D721Med (cell line): Measurements from ENCODE around the gene SBNO2.
"Not testable (repeated sequence)": the region's sequence is repeated elsewhere in the genome, so short reads cannot be mapped to it uniquely, and the experiment has no call there.

Source experiments
- DNase-seq: peaks from one replicate; pipeline ENCODE4 v3.0.0; 2011; ENCODE audit warnings: low spot score; ENCODE audit not compliant: insufficient read length
- FAIRE-seq: peaks from 2 replicates; lab custom pipeline; 2011; peaks lifted over from hg19 to GRCh38; lab: Jason Lieb, UNC
- CTCF ChIP-seq: IDR thresholded peaks from 2 replicates; pipeline ENCODE4 v1.5.1; 2012; ENCODE audit warnings: mild to moderate bottlenecking, control low read depth; ENCODE audit not compliant: insufficient read depth; ENCODE audit errors: missing control alignments

The SBNO2 gene

GRCh38 chr19:1133471-1133929 lies 40.6 kb downstream of the SBNO2 start:
- no peak for TF ChIP-seq CTCF
- FAIRE-seq: no peak
- no peak for DNase-seq

- TF ChIP-seq CTCF: no peak
- DNase-seq (no peak), FAIRE-seq (no peak)
Measured at GRCh38 chr19:1132552-1133383, 41.3 kb downstream of the SBNO2 start.

- no peak for TF ChIP-seq CTCF
- FAIRE-seq (no peak), DNase-seq (no peak)
Measured at GRCh38 chr19:1131718-1132551, 42.1 kb downstream of the SBNO2 start.

GRCh38 chr19:1130771-1131717 lies 43.0 kb downstream of the SBNO2 start:
- FAIRE-seq: no peak
- TF ChIP-seq CTCF: no peak
- DNase-seq: no peak

GRCh38 chr19:1129535-1129934 lies 44.5 kb downstream of the SBNO2 start:
- no peak for FAIRE-seq
- TF ChIP-seq CTCF: no peak
- no peak for DNase-seq

GRCh38 chr19:1129084-1129483 lies 45.0 kb downstream of the SBNO2 start:
- FAIRE-seq, DNase-seq: not testable (repeated sequence)

- TF ChIP-seq CTCF: no peak
- no peak for FAIRE-seq
- no peak for DNase-seq
Measured at GRCh38 chr19:1128106-1128505, 46.0 kb downstream of the SBNO2 start.
